Caco-2 (cell line): ENCODE results near the gene AKR1E2. TPM values are rescaled to one million over a fixed set of nuclear protein-coding genes. Genes with fewer than 3 reads are reported as not detected.

Source experiments
- BruUV-seq: library from RNA; stranded (reverse); fragments of 400-500 nt; replicated peaks from 2 replicates; lab custom pipeline; 2021; lab: Mats Ljungman, UMichigan
- CTCF ChIA-PET: fragments of 300-600 bp; sonication (Branson Sonifier 250); formaldehyde crosslinking; loops from one replicate; lab custom pipeline; 2022; ENCODE audit warnings: antibody characterized with exemption; lab: Charles Lee
- POLR2A ChIA-PET: fragments of 300-600 bp; sonication (Branson Sonifier 250); formaldehyde crosslinking; loops from one replicate; lab custom pipeline; 2022; ENCODE audit warnings: antibody characterized with exemption; lab: Charles Lee
- DNase-seq, 2 experiments: peaks; one replicate each; pipeline versions ENCODE4 v3.0.0 to v3.0.0-alpha.2; 2020 to 2022
- H3K27me3 ChIP-seq: replicated peaks from 2 replicates; pipeline ENCODE4 v1.6.0; 2011; ENCODE audit warnings: low read length; ENCODE audit not compliant: control insufficient read depth, insufficient read depth
- H3K36me3 ChIP-seq: 2 replicates; pipeline ENCODE4 v1.5.1; 2011; ENCODE audit warnings: low read length; ENCODE audit not compliant: control insufficient read depth, insufficient read depth
- H3K4me1 ChIP-seq: fragments of 250-450 bp; sonication (Bioruptor Pico); 2 replicates; pipeline ENCODE4 v1.5.1; 2020; ENCODE audit warnings: mild to moderate bottlenecking
- H3K4me3 ChIP-seq: 2 replicates; pipeline ENCODE4 v1.5.1; 2011; ENCODE audit warnings: low read depth, mild to moderate bottlenecking, control low read depth, low read length
- H3K9me3 ChIP-seq: fragments of 250-450 bp; sonication (Bioruptor Pico); 2 replicates; pipeline ENCODE4 v1.5.1; 2020; ENCODE audit warnings: mild to moderate bottlenecking, moderate library complexity
- H3K27ac Mint-ChIP-seq: one replicate; pipeline ENCODE4 v1.8.0; 2022; ENCODE audit warnings: mixed read lengths; ENCODE audit not compliant: unreplicated experiment
- H3K27me3 Mint-ChIP-seq: one replicate; pipeline ENCODE4 v1.8.0; 2022; ENCODE audit warnings: mixed read lengths; ENCODE audit not compliant: insufficient read depth, unreplicated experiment
- H3K36me3 Mint-ChIP-seq: one replicate; pipeline ENCODE4 v1.8.0; 2022; ENCODE audit warnings: mild to moderate bottlenecking, mixed read lengths; ENCODE audit not compliant: insufficient read depth, unreplicated experiment
- H3K4me1 Mint-ChIP-seq: one replicate; pipeline ENCODE4 v1.8.0; 2022; ENCODE audit warnings: low read depth, mixed read lengths; ENCODE audit not compliant: unreplicated experiment
- H3K4me3 Mint-ChIP-seq: one replicate; pipeline ENCODE4 v1.8.0; 2022; ENCODE audit warnings: mild to moderate bottlenecking, moderate library complexity, mixed read lengths; ENCODE audit not compliant: unreplicated experiment
- H3K9me3 Mint-ChIP-seq: one replicate; pipeline ENCODE4 v1.8.0; 2022; ENCODE audit warnings: mixed read lengths; ENCODE audit not compliant: unreplicated experiment
- CTCF ChIP-seq, 2 experiments: fragments of 200-600 bp in 1 of 2; IDR thresholded peaks; 1 replicate in 1 of 2; 2 replicates in 1 of 2; pipeline versions ENCODE4 v1.5.1 to v1.8.0; 2011 to 2022; ENCODE audit warnings: antibody characterized with exemption in 1 of 2, control low read depth in 1 of 2, inconsistent platforms in 1 of 2, low read depth in 1 of 2, low read length in 1 of 2, mild to moderate bottlenecking in 1 of 2, moderate library complexity in 1 of 2; ENCODE audit not compliant: insufficient read depth in 1 of 2, severe bottlenecking in 1 of 2, unreplicated experiment in 1 of 2
- intact Hi-C: fragments of 100-400 bp; cut with micrococcal nuclease; formaldehyde crosslinking; loops from one replicate; pipeline ENCODE4 v1.10.0; 2022; ENCODE audit not compliant: unreplicated experiment
- total RNA-seq: library from RNA; stranded (reverse); gene quantifications from 2 replicates; pipeline ENCODE4 v1.2.3, GENCODE V29; 2022

The AKR1E2 gene
- total RNA-seq, 1 experiment from 2014 or later = 68.3 TPM

- BruUV-seq = no TSS peak
- Histone ChIP-seq H3K9me3 (no peaks in the 10 kb centered on the region), H3K36me3 (no peaks in the 10 kb centered on the region), H3K4me1 (no peaks in the 10 kb centered on the region), H3K27me3 (no peaks in the 10 kb centered on the region), H3K4me3 (no peak overlapping the region)
- no peak overlapping the region for H3K27ac Mint-ChIP-seq
- ChIA-PET CTCF (no interaction called here), POLR2A (no interaction called here)
- no peaks in the 10 kb centered on the region for H3K9me3 Mint-ChIP-seq
- H3K4me3 Mint-ChIP-seq = no peak overlapping the region
- intact Hi-C loops = no loop called here
- no peak for DNase-seq
- peaks cover 6% of the 10 kb centered on the region for H3K36me3 Mint-ChIP-seq
- TF ChIP-seq CTCF (IDR thresholded peaks at IDR 0.05; ENCODE audit: insufficient read depth in 1 of 2, low read depth in 1 of 2, low read length in 1 of 2, severe bottlenecking in 1 of 2, unreplicated experiment in 1 of 2) = no peak
- no peaks in the 10 kb centered on the region for H3K4me1 Mint-ChIP-seq
- no peaks in the 10 kb centered on the region for H3K27me3 Mint-ChIP-seq
Measured at GRCh38 chr10:4887501-4887900, 61.5 kb downstream of the AKR1E2 start.

- TF ChIP-seq CTCF (IDR thresholded peaks at IDR 0.05; ENCODE audit: insufficient read depth in 1 of 2, low read depth in 1 of 2, low read length in 1 of 2, severe bottlenecking in 1 of 2, unreplicated experiment in 1 of 2) = no peak
- ChIA-PET POLR2A (no interaction called here), CTCF (no interaction called here)
- Histone ChIP-seq H3K4me1 (no peaks in the 10 kb centered on the region), H3K27me3 (no peaks in the 10 kb centered on the region), H3K4me3 (no peak overlapping the region), H3K9me3 (no peaks in the 10 kb centered on the region), H3K36me3 (no peaks in the 10 kb centered on the region)
- no TSS peak for BruUV-seq
- no peak for DNase-seq
- H3K4me3 Mint-ChIP-seq = no peak overlapping the region
- H3K36me3 Mint-ChIP-seq = peaks cover 6% of the 10 kb centered on the region
- H3K27me3 Mint-ChIP-seq = no peaks in the 10 kb centered on the region
- intact Hi-C loops = no loop called here
- no peaks in the 10 kb centered on the region for H3K9me3 Mint-ChIP-seq
- H3K27ac Mint-ChIP-seq = no peak overlapping the region
- H3K4me1 Mint-ChIP-seq = no peaks in the 10 kb centered on the region
Measured at GRCh38 chr10:4888236-4888635, 62.2 kb downstream of the AKR1E2 start.

DNA sequence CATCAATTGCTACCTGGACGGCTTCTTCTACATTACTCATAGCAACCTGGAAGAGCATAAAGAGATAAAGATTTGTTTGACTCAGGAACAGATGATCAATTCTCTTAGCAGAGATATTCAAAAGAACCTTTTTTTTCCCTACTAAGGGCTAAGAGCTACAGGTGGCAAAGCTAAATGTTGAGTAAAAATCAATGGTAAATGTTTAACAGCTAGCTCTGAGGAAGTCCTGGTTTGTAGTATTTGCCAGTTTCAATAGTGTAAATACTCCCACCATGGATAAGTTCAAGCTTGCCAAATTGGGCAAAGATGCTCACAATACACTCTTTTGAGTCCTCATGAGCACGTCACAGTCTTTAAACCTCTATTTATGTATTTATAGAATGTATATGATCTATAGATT lies 64.0 kb downstream of the AKR1E2 start:
- Histone ChIP-seq H3K9me3 (no peaks in the 10 kb centered on the region), H3K27me3 (no peaks in the 10 kb centered on the region), H3K4me1 (no peaks in the 10 kb centered on the region), H3K4me3 (no peak overlapping the region), H3K36me3 (no peaks in the 10 kb centered on the region)
- H3K4me3 Mint-ChIP-seq = no peak overlapping the region
- no peaks in the 10 kb centered on the region for H3K4me1 Mint-ChIP-seq
- CTCF ChIA-PET = no interaction called here
- H3K27ac Mint-ChIP-seq = no peak overlapping the region
- intact Hi-C loops = no loop called here
- H3K9me3 Mint-ChIP-seq = no peaks in the 10 kb centered on the region
- no peaks in the 10 kb centered on the region for H3K27me3 Mint-ChIP-seq
- DNase-seq = no peak
- peaks cover 6% of the 10 kb centered on the region for H3K36me3 Mint-ChIP-seq
- POLR2A ChIA-PET = interaction anchor here (0.6 kb wide), 1 partner anchor 379 kb away, joined by 10 read pairs; no protein-coding TSS in a partner anchor
- no TSS peak for BruUV-seq
- no peak for TF ChIP-seq CTCF (IDR thresholded peaks at IDR 0.05; ENCODE audit: insufficient read depth in 1 of 2, low read depth in 1 of 2, low read length in 1 of 2, severe bottlenecking in 1 of 2, unreplicated experiment in 1 of 2)
